Cardiac septum (tissue), 1 donor: Measurements from ENCODE around the gene SPAG4. TPM values are rescaled to one million over a fixed set of nuclear protein-coding genes. Genes with fewer than 3 reads are reported as not detected.

ENCODE experiments used
- total RNA-seq: library from RNA; stranded (reverse); fragmentation: NEBNext Ultra II Directional; extraction: Animal tissue kit (Norgen Biotek cat#: 25700); gene quantifications from one replicate; pipeline ENCODE4 v1.2.1, GENCODE V29; 2021
- donor health status: DM: no; HTN: no; CAD: no.

SPAG4 gene
- total RNA-seq, 1 donor from 2014 or later, result 3.5 TPM

Other genes with a start within 250 kb of the SPAG4 start
- 71.0 TPM for gene UQCC1, start 203.9 kb upstream of the SPAG4 start, total RNA-seq
- not detected for gene GDF5, start 177.6 kb upstream of the SPAG4 start, total RNA-seq
- 14.9 TPM for gene CEP250, start 160.2 kb upstream of the SPAG4 start, total RNA-seq
- not detected for gene C20orf173, start 86.2 kb upstream of the SPAG4 start, total RNA-seq
- gene ERGIC3, start 73.8 kb upstream of the SPAG4 start, total RNA-seq, result 91.2 TPM
- 77.9 TPM for gene CPNE1, start 49.1 kb downstream of the SPAG4 start, total RNA-seq
- 44.4 TPM for gene RBM12, start 49.1 kb downstream of the SPAG4 start, total RNA-seq
- 55.0 TPM for gene NFS1, start 83.5 kb downstream of the SPAG4 start, total RNA-seq
- 176 TPM for gene ROMO1, start 83.6 kb downstream of the SPAG4 start, total RNA-seq
- 167 TPM for gene RBM39, start 126.4 kb downstream of the SPAG4 start, total RNA-seq
- gene PHF20, start 156.2 kb downstream of the SPAG4 start, total RNA-seq, result 28.9 TPM